DND-41 (cell line): ENCODE data around the gene RAPGEF2.

Source experiments
- EZH2 ChIP-seq: IDR thresholded peaks from 3 replicates; pipeline ENCODE4 v1.6.1; 2012; ENCODE audit warnings: borderline replicate concordance, low read depth, mild to moderate bottlenecking, moderate library complexity, low read length, inconsistent platforms; ENCODE audit not compliant: severe bottlenecking
- TF ChIP-seq, protein P1 (sequence below): IDR thresholded peaks from 2 replicates; pipeline ENCODE4 v1.5.1; 2012; ENCODE audit warnings: borderline replicate concordance, low read length, moderate library complexity, mild to moderate bottlenecking; ENCODE audit not compliant: poor library complexity, severe bottlenecking; ENCODE audit errors: extremely low read depth

DNA sequence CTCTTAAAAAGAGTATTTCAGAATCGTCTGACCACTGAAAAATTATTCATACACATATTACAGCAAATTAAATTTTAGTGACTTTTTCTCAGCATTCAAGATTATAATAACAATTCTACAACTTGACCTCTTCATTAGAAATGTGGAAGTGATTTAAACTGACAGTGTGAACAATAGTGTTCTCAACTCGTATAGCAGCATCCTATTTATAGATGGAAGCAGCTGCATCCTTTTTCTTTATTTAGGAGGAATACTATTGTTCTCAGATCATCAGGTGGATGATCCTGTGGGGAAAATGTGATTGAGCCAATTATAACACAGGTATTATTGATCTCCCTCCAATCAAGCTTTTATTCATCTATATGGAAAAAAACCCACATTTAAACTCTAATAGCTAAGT is 56.7 kb downstream of the RAPGEF2 start:
- TF ChIP-seq EZH2 = no peak
- TF ChIP-seq, protein P1, sequence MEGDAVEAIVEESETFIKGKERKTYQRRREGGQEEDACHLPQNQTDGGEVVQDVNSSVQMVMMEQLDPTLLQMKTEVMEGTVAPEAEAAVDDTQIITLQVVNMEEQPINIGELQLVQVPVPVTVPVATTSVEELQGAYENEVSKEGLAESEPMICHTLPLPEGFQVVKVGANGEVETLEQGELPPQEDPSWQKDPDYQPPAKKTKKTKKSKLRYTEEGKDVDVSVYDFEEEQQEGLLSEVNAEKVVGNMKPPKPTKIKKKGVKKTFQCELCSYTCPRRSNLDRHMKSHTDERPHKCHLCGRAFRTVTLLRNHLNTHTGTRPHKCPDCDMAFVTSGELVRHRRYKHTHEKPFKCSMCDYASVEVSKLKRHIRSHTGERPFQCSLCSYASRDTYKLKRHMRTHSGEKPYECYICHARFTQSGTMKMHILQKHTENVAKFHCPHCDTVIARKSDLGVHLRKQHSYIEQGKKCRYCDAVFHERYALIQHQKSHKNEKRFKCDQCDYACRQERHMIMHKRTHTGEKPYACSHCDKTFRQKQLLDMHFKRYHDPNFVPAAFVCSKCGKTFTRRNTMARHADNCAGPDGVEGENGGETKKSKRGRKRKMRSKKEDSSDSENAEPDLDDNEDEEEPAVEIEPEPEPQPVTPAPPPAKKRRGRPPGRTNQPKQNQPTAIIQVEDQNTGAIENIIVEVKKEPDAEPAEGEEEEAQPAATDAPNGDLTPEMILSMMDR = no peak
